GM18861 (cell line): ENCODE results near the gene SCGB3A2.
"Not testable (repeated sequence)": the region's sequence is repeated elsewhere in the genome, so short reads cannot be mapped to it uniquely, and the experiment has no call there.

Experiments used
- ATAC-seq: cut with Tn5 transposase; IDR thresholded peaks from one replicate; pipeline ENCODE4 v1.9.1; 2021; ENCODE audit not compliant: unreplicated experiment

Gene SCGB3A2

GRCh38 chr5:147860641-147861025, 17.9 kb upstream of the SCGB3A2 start:
- no peak for ATAC-seq

GRCh38 chr5:147863454-147864158, 14.9 kb upstream of the SCGB3A2 start:
- no peak for ATAC-seq

- no peak for ATAC-seq
These were observed 9.4 kb upstream of the SCGB3A2 start for GRCh38 chr5:147869112-147869511.

- ATAC-seq = not testable (repeated sequence)
These were observed 8.6 kb upstream of the SCGB3A2 start for GRCh38 chr5:147869892-147870291.

- not testable (repeated sequence) for ATAC-seq
These were observed 6.4 kb upstream of the SCGB3A2 start for GRCh38 chr5:147871980-147872549.

GRCh38 chr5:147872744-147873435, 5.6 kb upstream of the SCGB3A2 start:
- not testable (repeated sequence) for ATAC-seq

- ATAC-seq = not testable (repeated sequence)
These were observed 4.2 kb upstream of the SCGB3A2 start for GRCh38 chr5:147874118-147874875.

- ATAC-seq = no peak
These were observed 3.6 kb upstream of the SCGB3A2 start for GRCh38 chr5:147874910-147875367.

- no peak for ATAC-seq
These were observed 2.4 kb upstream of the SCGB3A2 start for GRCh38 chr5:147876141-147876540.

- ATAC-seq = no peak
These were observed 1.9 kb upstream of the SCGB3A2 start for GRCh38 chr5:147876626-147877025.

GRCh38 chr5:147879784-147880183, 1.3 kb downstream of the SCGB3A2 start:
- ATAC-seq = no peak

GRCh38 chr5:147880487-147880886, 2.0 kb downstream of the SCGB3A2 start:
- ATAC-seq = no peak

GRCh38 chr5:147882586-147883313, 4.2 kb downstream of the SCGB3A2 start:
- no peak for ATAC-seq

- no peak for ATAC-seq
These were observed 8.6 kb downstream of the SCGB3A2 start for GRCh38 chr5:147887026-147887627.

- no peak for ATAC-seq
These were observed 9.4 kb downstream of the SCGB3A2 start for GRCh38 chr5:147887930-147888329.

- ATAC-seq = no peak
These were observed 14.3 kb downstream of the SCGB3A2 start for GRCh38 chr5:147892696-147893296.

GRCh38 chr5:147893820-147894219, 15.3 kb downstream of the SCGB3A2 start:
- no peak for ATAC-seq

GRCh38 chr5:147895864-147896263, 17.4 kb downstream of the SCGB3A2 start:
- ATAC-seq = no peak

- no peak for ATAC-seq
These were observed 20.4 kb downstream of the SCGB3A2 start for GRCh38 chr5:147898875-147899401.

- no peak for ATAC-seq
These were observed 23.1 kb downstream of the SCGB3A2 start for GRCh38 chr5:147901599-147902039.
